ENCODE data around the gene ATP5ME. TPM values are rescaled to one million over a fixed set of nuclear protein-coding genes. Genes with fewer than 3 reads are reported as not detected.

ATP5ME gene
- polyA plus RNA-seq, 1 of the 3 experiments (the other 2 are of a cell fraction): 1,185 TPM

DNA sequence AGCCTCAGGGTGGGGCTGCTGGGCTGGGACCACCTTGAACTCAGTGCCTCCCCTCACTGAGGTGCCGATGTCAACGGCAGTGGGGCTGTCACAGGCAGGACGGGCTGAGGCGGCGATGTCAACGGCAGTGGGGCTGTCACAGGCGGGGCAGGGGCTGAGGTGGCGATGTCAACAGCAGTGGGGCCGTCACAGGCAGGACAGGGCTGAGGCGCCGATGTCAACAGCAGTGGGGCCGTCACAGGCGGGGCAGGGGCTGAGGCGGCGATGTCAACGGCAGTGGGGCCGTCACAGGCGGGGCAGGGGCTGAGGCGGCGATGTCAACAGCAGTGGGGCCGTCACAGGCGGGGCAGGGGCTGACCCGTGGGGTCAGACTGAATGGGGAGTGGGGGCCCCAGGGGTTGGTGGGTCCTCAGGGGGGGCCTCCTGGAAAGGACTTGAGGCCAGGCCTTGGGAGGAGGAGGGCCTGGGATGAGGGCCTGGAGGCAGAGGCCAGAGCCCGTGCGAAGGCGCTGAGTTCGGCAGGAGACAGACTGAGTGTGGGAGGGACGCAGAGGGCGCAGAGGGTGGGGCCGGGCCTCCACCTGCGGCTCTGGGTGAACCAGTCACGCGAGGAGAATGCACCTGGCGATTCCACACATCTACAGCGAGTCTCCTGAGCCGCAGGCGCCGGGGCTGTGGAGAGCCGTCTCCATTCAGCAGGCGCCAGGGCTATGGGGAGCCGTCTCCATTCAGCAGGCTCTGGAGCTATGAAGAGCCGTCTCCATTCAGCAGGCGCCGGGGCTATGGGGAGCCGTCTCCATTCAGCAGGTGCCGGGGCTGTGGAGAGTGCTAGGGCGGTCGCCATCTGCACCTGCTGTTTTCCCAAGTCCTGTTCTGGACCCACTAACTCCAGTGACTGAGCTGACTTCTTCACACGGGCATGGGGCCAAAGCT, 22.9 kb downstream of the ATP5ME start:
- TF ChIP-seq USF1 (IDR thresholded peaks at IDR 0.05; ENCODE audit: borderline replicate concordance, low read depth) (no peak), FOXM1 (IDR thresholded peaks at IDR 0.05; ENCODE audit: low read depth) (no peak), TAF1 (IDR thresholded peaks at IDR 0.05; ENCODE audit: borderline replicate concordance, low read depth, low read length) (no peak), SMC3 (IDR thresholded peaks at IDR 0.05; ENCODE audit: low read depth, low read length) (no peak), CTCF (IDR thresholded peaks at IDR 0.05) (no peak), EZH2phosphoT487 (IDR thresholded peaks at IDR 0.05; ENCODE audit: borderline replicate concordance, low read depth) (no peak), PBX3 (IDR thresholded peaks at IDR 0.05) (no peak), ELF1 (IDR thresholded peaks at IDR 0.05) (no peak), RXRA (IDR thresholded peaks at IDR 0.05; ENCODE audit: borderline replicate concordance, low read depth) (no peak), FOXJ3 (CRISPR knock-in tag; IDR thresholded peaks at IDR 0.05) (no peak), TCF12 (IDR thresholded peaks at IDR 0.05) (no peak), GATA2 (CRISPR knock-in tag; IDR thresholded peaks at IDR 0.05) (no peak), FOSL2 (IDR thresholded peaks at IDR 0.05; ENCODE audit: borderline replicate concordance, low read depth) (no peak), USF2 (IDR thresholded peaks at IDR 0.05; ENCODE audit: borderline replicate concordance, low read depth, low read length) (no peak), MAX (IDR thresholded peaks at IDR 0.05; ENCODE audit: low read depth) (no peak)
- CTCF ChIA-PET: interaction anchor here (0.9 to 1.6 kb wide), 2 partner anchors 13 to 32 kb away, joined by 3 to 5 read pairs; no protein-coding TSS in a partner anchor
- no peak overlapping the region; a peak in 1 of 4 replicates for H3K4me3 ChIP-seq (ENCODE audit: low read depth in 2 of 2, low read length in 1 of 2)
- H3K4me2 ChIP-seq: no peak overlapping the region
- H3K9ac ChIP-seq: no peak overlapping the region
- POLR2A ChIA-PET: no interaction called here
- peaks cover 13% of the 10 kb centered on the region; the same call in 1 of the 2 replicates for H3K27me3 ChIP-seq (ENCODE audit: insufficient read depth)
- no peaks in the 10 kb centered on the region for H3K9me2 ChIP-seq
- peaks cover 0 to 2% of the 10 kb centered on the region in 2 experiments; a peak in 1 of 4 replicates for H3K4me1 ChIP-seq (ENCODE audit: control insufficient read depth in 1 of 2, insufficient read depth in 2 of 2, low read depth in 1 of 2, low read length in 1 of 2)
- no peaks in the 10 kb centered on the region for H3K9me3 ChIP-seq
- H3K36me3 ChIP-seq (replicated peaks in 1 of 2; ENCODE audit: control insufficient read depth in 1 of 2, insufficient read depth in 2 of 2, low read length in 1 of 2): no peaks in the 10 kb centered on the region
- no peak overlapping the region for H2AFZ ChIP-seq (ENCODE audit: low read depth)
- no peak for DNase-seq
- no peaks in the 10 kb centered on the region for H4K20me1 ChIP-seq (ENCODE audit: insufficient read depth)
- whole genome bisulfite sequencing (ENCODE audit: low lambda C conversion rate): 24% methylated on average over 38 of the region's 49 CpGs
- no peak overlapping the region for H3K27ac ChIP-seq (ENCODE audit: low read depth in 2 of 2, low read length in 1 of 2)
- H3K79me2 ChIP-seq (ENCODE audit: insufficient read depth): no peaks in the 10 kb centered on the region
- no peaks in the 10 kb centered on the region for H3F3A ChIP-seq (replicated peaks; ENCODE audit: insufficient read depth)

Measured in SK-N-SH (cell line).